Thymus (tissue), 11 donors: ENCODE results near the gene BTC. TPM values are rescaled to one million over a fixed set of nuclear protein-coding genes. Genes with fewer than 3 reads are reported as not detected.
A peak's percentile ranks its signal among the peaks of the same experiment; 100 is the strongest.

Source experiments
- DNase-seq, 9 donors: peaks; one replicate each; pipeline ENCODE4 v3.0.0-alpha.2; 2013; ENCODE audit warnings: low spot score in 9 of 9, low read depth in 6 of 9, missing footprints in 1 of 9
- H3K27ac ChIP-seq, 2 donors: one replicate each; pipeline ENCODE4 v1.5.1; 2013; ENCODE audit warnings: control low read depth in 1 of 2, low read depth in 1 of 2, low read length in 1 of 2, mild to moderate bottlenecking in 1 of 2, moderate library complexity in 1 of 2
- H3K27me3 ChIP-seq, 2 donors: one replicate each; pipeline ENCODE4 v1.5.1; 2013; ENCODE audit warnings: low read length in 1 of 2; ENCODE audit not compliant: control insufficient read depth in 2 of 2, insufficient read depth in 1 of 2
- H3K36me3 ChIP-seq, 2 donors: one replicate each; pipeline ENCODE4 v1.5.1; 2013; ENCODE audit warnings: low read length in 1 of 2, mild to moderate bottlenecking in 1 of 2, moderate library complexity in 1 of 2; ENCODE audit not compliant: control insufficient read depth in 2 of 2, insufficient read depth in 2 of 2
- H3K4me1 ChIP-seq, 2 donors: one replicate each; pipeline ENCODE4 v1.5.1; 2013; ENCODE audit warnings: low read length in 2 of 2; ENCODE audit not compliant: control insufficient read depth in 2 of 2, insufficient read depth in 2 of 2
- H3K4me3 ChIP-seq, 2 donors: one replicate each; pipeline ENCODE4 v1.5.1; 2013; ENCODE audit warnings: low read length in 2 of 2, control low read depth in 1 of 2, mild to moderate bottlenecking in 1 of 2
- H3K9me3 ChIP-seq, 2 donors: one replicate each; pipeline ENCODE4 v1.5.1; 2013; ENCODE audit warnings: low read length in 1 of 2, mild to moderate bottlenecking in 1 of 2; ENCODE audit not compliant: control insufficient read depth in 2 of 2, insufficient read depth in 1 of 2
- WGBS: extraction: QIAGEN DNeasy Blood & Tissue Kit; methylation state at CpG from one replicate; pipeline ENCODE4 v1.1.7; 2013; 5-methylcytosine and 5-hydroxymethylcytosine counted together
- polyA plus RNA-seq: library from polyadenylated mRNA; stranded (reverse); fragments of 200-250 nt; gene quantifications from one replicate; pipeline ENCODE4 v1.2.3, GENCODE V29; 2013
- total RNA-seq: library from RNA; stranded (reverse); fragments of 120-200 nt; gene quantifications from one replicate; pipeline ENCODE4 v1.2.4, GENCODE V29; 2013
- donor health status: healthy.

The BTC gene
- total and polyA plus RNA-seq, 2 donors: 0.42 to 1.0 TPM

GRCh38 chr4:74805601-74806000 lies 11.3 kb upstream of the BTC start:
- DNase-seq: no peak
- H3K27ac ChIP-seq: no peak overlapping the region
- no peaks in the 10 kb centered on the region for H3K4me1 ChIP-seq
- H3K4me3 ChIP-seq: no peak overlapping the region
- H3K9me3 ChIP-seq: no peaks in the 10 kb centered on the region
- H3K36me3 ChIP-seq: no peaks in the 10 kb centered on the region
- WGBS: 95% methylated on average over 2 of the region's 2 CpGs
- no peaks in the 10 kb centered on the region for H3K27me3 ChIP-seq

GRCh38 chr4:74800310-74800709 lies 6.0 kb upstream of the BTC start:
- 87% methylated on average over 3 of the region's 3 CpGs for WGBS
- Histone ChIP-seq H3K27ac (no peak overlapping the region), H3K9me3 (no peaks in the 10 kb centered on the region), H3K4me3 (no peak overlapping the region), H3K36me3 (no peaks in the 10 kb centered on the region), H3K4me1 (no peaks in the 10 kb centered on the region), H3K27me3 (no peaks in the 10 kb centered on the region)
- DNase-seq: no peak

- no peak for DNase-seq
- H3K4me3 ChIP-seq: no peak overlapping the region
- H3K4me1 ChIP-seq: no peaks in the 10 kb centered on the region
- H3K27ac ChIP-seq: no peak overlapping the region
- H3K27me3 ChIP-seq: peaks cover 9 to 30% of the 10 kb centered on the region in 2 donors
- peaks cover 0 to 2% of the 10 kb centered on the region in 2 donors for H3K9me3 ChIP-seq
- H3K36me3 ChIP-seq: no peaks in the 10 kb centered on the region
- WGBS: 95% methylated on average over 4 of the region's 4 CpGs
Observed at GRCh38 chr4:74796631-74797030, 2.3 kb upstream of the BTC start.

GRCh38 chr4:74793757-74794381 lies 454 bp downstream of the BTC start:
- Histone ChIP-seq H3K4me3 (peak overlapping the region; percentile 18 to 20), H3K36me3 (no peaks in the 10 kb centered on the region), H3K27ac (no peak overlapping the region), H3K4me1 (no peaks in the 10 kb centered on the region), H3K27me3 (peaks cover 9 to 30% of the 10 kb centered on the region in 2 donors), H3K9me3 (peaks cover 0 to 2% of the 10 kb centered on the region in 2 donors)
- 1% methylated on average over 42 of the region's 42 CpGs for WGBS
- peak in 2 of 9 donors; percentile 5 to 6 for DNase-seq

- Histone ChIP-seq H3K4me3 (no peak overlapping the region), H3K9me3 (peaks cover 0 to 2% of the 10 kb centered on the region in 2 donors), H3K4me1 (no peaks in the 10 kb centered on the region), H3K36me3 (no peaks in the 10 kb centered on the region), H3K27ac (no peak overlapping the region), H3K27me3 (peaks cover 9 to 30% of the 10 kb centered on the region in 2 donors)
- DNase-seq: no peak
- WGBS: 94% methylated on average over 2 of the region's 2 CpGs
Observed at GRCh38 chr4:74790652-74791051, 3.7 kb downstream of the BTC start.

GRCh38 chr4:74789518-74789917 lies 4.8 kb downstream of the BTC start:
- 91% methylated on average over 1 of the region's 1 CpG for WGBS
- DNase-seq: no peak
- peaks cover 0 to 2% of the 10 kb centered on the region in 2 donors for H3K9me3 ChIP-seq
- no peak overlapping the region for H3K27ac ChIP-seq
- no peak overlapping the region for H3K4me3 ChIP-seq
- peaks cover 9 to 24% of the 10 kb centered on the region in 2 donors for H3K27me3 ChIP-seq
- H3K4me1 ChIP-seq: no peaks in the 10 kb centered on the region
- H3K36me3 ChIP-seq: no peaks in the 10 kb centered on the region

GRCh38 chr4:74777531-74777930 lies 16.8 kb downstream of the BTC start:
- Histone ChIP-seq H3K9me3 (no peaks in the 10 kb centered on the region), H3K4me3 (no peak overlapping the region), H3K4me1 (no peaks in the 10 kb centered on the region), H3K27me3 (no peaks in the 10 kb centered on the region), H3K27ac (no peak overlapping the region), H3K36me3 (no peaks in the 10 kb centered on the region)
- no peak for DNase-seq

GRCh38 chr4:74772783-74773182 lies 21.5 kb downstream of the BTC start:
- H3K9me3 ChIP-seq: no peaks in the 10 kb centered on the region
- 92% methylated on average over 3 of the region's 3 CpGs for WGBS
- H3K4me1 ChIP-seq: no peaks in the 10 kb centered on the region
- no peaks in the 10 kb centered on the region for H3K36me3 ChIP-seq
- DNase-seq: no peak
- H3K27me3 ChIP-seq: no peaks in the 10 kb centered on the region
- no peak overlapping the region for H3K4me3 ChIP-seq
- H3K27ac ChIP-seq: no peak overlapping the region

- no peak for DNase-seq
Observed at GRCh38 chr4:74772106-74772505, 22.2 kb downstream of the BTC start.

More at GRCh38 chr4:74772106-74772505, 22.2 kb downstream of the BTC start:
- Histone ChIP-seq H3K36me3 (no peaks in the 10 kb centered on the region), H3K4me3 (no peak overlapping the region), H3K27ac (no peak overlapping the region), H3K9me3 (no peaks in the 10 kb centered on the region), H3K4me1 (no peaks in the 10 kb centered on the region), H3K27me3 (no peaks in the 10 kb centered on the region)
- WGBS: 95% methylated on average over 2 of the region's 2 CpGs
